ENCODE measurements around the gene CDH15. TPM values are rescaled to one million over a fixed set of nuclear protein-coding genes. Genes with fewer than 3 reads are reported as not detected.

Gene CDH15
- total RNA-seq, 1 experiment from 2014 or later, result 0.46 TPM

- peaks cover 21% of the 10 kb centered on the region for H3K9me3 Mint-ChIP-seq
- ATAC-seq (no peak), DNase-seq (ENCODE audit: low spot score) (no peak)
- TF ChIP-seq TP53 (CRISPR knock-in tag; IDR thresholded peaks at IDR 0.05) (no peak), SMAD4 (CRISPR knock-in tag; IDR thresholded peaks at IDR 0.05) (no peak), ZNF138 (CRISPR knock-in tag; conservative IDR thresholded peaks at IDR 0.05) (no peak), ZNF532 (CRISPR knock-in tag; IDR thresholded peaks at IDR 0.05; ENCODE audit: borderline replicate concordance) (no peak), PREB (CRISPR knock-in tag; IDR thresholded peaks at IDR 0.05; ENCODE audit: borderline replicate concordance) (no peak), ZNF671 (CRISPR knock-in tag; IDR thresholded peaks at IDR 0.05) (no peak), ZNF423 (CRISPR knock-in tag; IDR thresholded peaks at IDR 0.05) (no peak), ZNF317 (CRISPR knock-in tag; IDR thresholded peaks at IDR 0.05; ENCODE audit: borderline replicate concordance, low read depth) (no peak)
- TF ChIP-seq, protein P1, sequence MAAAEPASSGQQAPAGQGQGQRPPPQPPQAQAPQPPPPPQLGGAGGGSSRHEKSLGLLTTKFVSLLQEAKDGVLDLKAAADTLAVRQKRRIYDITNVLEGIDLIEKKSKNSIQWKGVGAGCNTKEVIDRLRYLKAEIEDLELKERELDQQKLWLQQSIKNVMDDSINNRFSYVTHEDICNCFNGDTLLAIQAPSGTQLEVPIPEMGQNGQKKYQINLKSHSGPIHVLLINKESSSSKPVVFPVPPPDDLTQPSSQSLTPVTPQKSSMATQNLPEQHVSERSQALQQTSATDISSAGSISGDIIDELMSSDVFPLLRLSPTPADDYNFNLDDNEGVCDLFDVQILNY (CRISPR knock-in tag; IDR thresholded peaks at IDR 0.05), result no peak
- no peaks in the 10 kb centered on the region for H3K4me1 Mint-ChIP-seq
- ChIA-PET POLR2A (no interaction called here), CTCF (no interaction called here)
- peak overlapping the region; percentile 70; the same call in 1 of the 2 replicates for H3K27ac Mint-ChIP-seq
- no peak overlapping the region for H3K4me3 Mint-ChIP-seq
- no peaks in the 10 kb centered on the region for H3K27me3 Mint-ChIP-seq (ENCODE audit: low read depth)
- H3K36me3 Mint-ChIP-seq, result peaks cover 48% of the 10 kb centered on the region
Measured at GRCh38 chr16:89146211-89147005, 25.1 kb upstream of the CDH15 start.

DNA sequence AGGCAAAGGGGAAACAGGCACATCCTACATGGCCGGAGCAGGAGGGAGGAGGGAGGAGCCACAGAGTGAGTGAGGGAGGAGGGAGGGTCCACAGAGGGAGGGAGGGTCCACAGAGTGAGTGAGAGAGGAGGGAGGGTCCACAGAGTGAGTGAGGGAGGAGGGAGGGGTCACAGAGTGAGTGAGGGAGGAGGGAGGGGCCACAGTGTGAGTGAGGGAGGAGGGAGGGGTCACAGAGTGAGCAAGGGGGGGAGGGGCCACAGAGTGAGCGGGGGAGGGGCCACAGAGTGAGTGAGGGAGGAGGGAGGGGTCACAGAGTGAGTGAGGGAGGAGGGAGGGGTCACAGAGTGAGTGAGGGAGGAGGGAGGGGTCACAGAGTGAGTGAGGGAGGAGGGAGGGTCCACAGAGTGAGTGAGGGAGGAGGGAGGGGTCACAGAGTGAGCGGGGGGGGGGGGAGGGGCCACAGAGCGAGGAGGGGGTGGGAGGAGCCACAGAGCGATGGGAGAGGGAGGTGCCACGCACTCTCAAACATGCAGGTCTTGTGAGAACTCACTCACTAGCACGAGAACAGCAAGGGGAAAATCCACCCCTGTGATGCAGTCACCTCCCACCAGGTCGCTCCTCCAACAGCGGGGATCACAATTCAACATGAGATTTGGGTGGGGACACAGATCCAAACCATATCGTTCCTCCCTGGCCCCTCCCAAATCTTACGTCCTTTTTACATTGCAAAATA, 24.3 kb upstream of the CDH15 start:
- no peak for TF ChIP-seq ZNF121 (CRISPR knock-in tag; IDR thresholded peaks at IDR 0.05)
- TF ChIP-seq, protein P2, sequence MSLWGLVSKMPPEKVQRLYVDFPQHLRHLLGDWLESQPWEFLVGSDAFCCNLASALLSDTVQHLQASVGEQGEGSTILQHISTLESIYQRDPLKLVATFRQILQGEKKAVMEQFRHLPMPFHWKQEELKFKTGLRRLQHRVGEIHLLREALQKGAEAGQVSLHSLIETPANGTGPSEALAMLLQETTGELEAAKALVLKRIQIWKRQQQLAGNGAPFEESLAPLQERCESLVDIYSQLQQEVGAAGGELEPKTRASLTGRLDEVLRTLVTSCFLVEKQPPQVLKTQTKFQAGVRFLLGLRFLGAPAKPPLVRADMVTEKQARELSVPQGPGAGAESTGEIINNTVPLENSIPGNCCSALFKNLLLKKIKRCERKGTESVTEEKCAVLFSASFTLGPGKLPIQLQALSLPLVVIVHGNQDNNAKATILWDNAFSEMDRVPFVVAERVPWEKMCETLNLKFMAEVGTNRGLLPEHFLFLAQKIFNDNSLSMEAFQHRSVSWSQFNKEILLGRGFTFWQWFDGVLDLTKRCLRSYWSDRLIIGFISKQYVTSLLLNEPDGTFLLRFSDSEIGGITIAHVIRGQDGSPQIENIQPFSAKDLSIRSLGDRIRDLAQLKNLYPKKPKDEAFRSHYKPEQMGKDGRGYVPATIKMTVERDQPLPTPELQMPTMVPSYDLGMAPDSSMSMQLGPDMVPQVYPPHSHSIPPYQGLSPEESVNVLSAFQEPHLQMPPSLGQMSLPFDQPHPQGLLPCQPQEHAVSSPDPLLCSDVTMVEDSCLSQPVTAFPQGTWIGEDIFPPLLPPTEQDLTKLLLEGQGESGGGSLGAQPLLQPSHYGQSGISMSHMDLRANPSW (CRISPR knock-in tag; conservative IDR thresholded peaks at IDR 0.05; ENCODE audit: low read depth), result no peak
- TF ChIP-seq, protein P1 (CRISPR knock-in tag; IDR thresholded peaks at IDR 0.05), result no peak
- no peak for TF ChIP-seq ZNF416 (CRISPR knock-in tag; IDR thresholded peaks at IDR 0.05)
- TF ChIP-seq ESRRA (CRISPR knock-in tag; IDR thresholded peaks at IDR 0.05; ENCODE audit: borderline replicate concordance), result no peak
- TF ChIP-seq, protein P3, sequence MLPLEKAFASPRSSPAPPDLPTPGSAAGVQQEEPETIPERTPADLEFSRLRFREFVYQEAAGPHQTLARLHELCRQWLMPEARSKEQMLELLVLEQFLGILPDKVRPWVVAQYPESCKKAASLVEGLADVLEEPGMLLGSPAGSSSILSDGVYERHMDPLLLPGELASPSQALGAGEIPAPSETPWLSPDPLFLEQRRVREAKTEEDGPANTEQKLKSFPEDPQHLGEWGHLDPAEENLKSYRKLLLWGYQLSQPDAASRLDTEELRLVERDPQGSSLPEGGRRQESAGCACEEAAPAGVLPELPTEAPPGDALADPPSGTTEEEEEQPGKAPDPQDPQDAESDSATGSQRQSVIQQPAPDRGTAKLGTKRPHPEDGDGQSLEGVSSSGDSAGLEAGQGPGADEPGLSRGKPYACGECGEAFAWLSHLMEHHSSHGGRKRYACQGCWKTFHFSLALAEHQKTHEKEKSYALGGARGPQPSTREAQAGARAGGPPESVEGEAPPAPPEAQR (CRISPR knock-in tag; IDR thresholded peaks at IDR 0.05), result no peak
- TF ChIP-seq SMAD3 (CRISPR knock-in tag; IDR thresholded peaks at IDR 0.05; ENCODE audit: borderline replicate concordance), result no peak
- no peak for TF ChIP-seq SP1 (CRISPR knock-in tag; conservative IDR thresholded peaks at IDR 0.05)
- TF ChIP-seq, protein P4, sequence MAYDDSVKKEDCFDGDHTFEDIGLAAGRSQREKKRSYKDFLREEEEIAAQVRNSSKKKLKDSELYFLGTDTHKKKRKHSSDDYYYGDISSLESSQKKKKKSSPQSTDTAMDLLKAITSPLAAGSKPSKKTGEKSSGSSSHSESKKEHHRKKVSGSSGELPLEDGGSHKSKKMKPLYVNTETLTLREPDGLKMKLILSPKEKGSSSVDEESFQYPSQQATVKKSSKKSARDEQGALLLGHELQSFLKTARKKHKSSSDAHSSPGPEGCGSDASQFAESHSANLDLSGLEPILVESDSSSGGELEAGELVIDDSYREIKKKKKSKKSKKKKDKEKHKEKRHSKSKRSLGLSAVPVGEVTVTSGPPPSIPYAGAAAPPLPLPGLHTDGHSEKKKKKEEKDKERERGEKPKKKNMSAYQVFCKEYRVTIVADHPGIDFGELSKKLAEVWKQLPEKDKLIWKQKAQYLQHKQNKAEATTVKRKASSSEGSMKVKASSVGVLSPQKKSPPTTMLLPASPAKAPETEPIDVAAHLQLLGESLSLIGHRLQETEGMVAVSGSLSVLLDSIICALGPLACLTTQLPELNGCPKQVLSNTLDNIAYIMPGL (CRISPR knock-in tag; IDR thresholded peaks at IDR 0.05), result no peak
- no peaks in the 10 kb centered on the region for H3K27me3 Mint-ChIP-seq (ENCODE audit: low read depth)
- H3K36me3 Mint-ChIP-seq, result peaks cover 51% of the 10 kb centered on the region
- POLR2A ChIA-PET, result interaction anchor here (0.6 kb wide), 1 partner anchor 58 kb away, joined by 8 read pairs; no protein-coding TSS in a partner anchor
- ATAC-seq (no peak), DNase-seq (ENCODE audit: low spot score) (no peak)
- H3K27ac Mint-ChIP-seq, result no peak overlapping the region
- H3K4me1 Mint-ChIP-seq, result no peaks in the 10 kb centered on the region
- peaks cover 21% of the 10 kb centered on the region for H3K9me3 Mint-ChIP-seq
- no peak overlapping the region for H3K4me3 Mint-ChIP-seq
- CTCF ChIA-PET, result no interaction called here

Measured in WTC11 (cell line).